WTC11 (cell line): ENCODE measurements around the gene OR52D1. TPM values are rescaled to one million over a fixed set of nuclear protein-coding genes. Genes with fewer than 3 reads are reported as not detected.

ENCODE experiments used
- ATAC-seq: fragments of 200-7000 bp; cut with Tn5 transposase; 2 replicates; pipeline ENCODE4 v1.10.0; 2021; ENCODE audit warnings: mild to moderate bottlenecking, moderate library complexity
- CTCF ChIA-PET: fragments of 300-600 bp; sonication (Branson Sonifier 250); formaldehyde crosslinking; loops from one replicate; lab custom pipeline; 2021; ENCODE audit warnings: antibody characterized with exemption; lab: Charles Lee
- POLR2A ChIA-PET: fragments of 350-600 bp; sonication (Branson Sonifier 250); formaldehyde crosslinking; loops from one replicate; lab custom pipeline; 2021; ENCODE audit warnings: antibody characterized with exemption; lab: Charles Lee
- DNase-seq: peaks from one replicate; pipeline ENCODE4 v3.0.0; 2021; ENCODE audit warnings: low spot score
- H3K27ac Mint-ChIP-seq: 2 replicates; pipeline ENCODE4 v1.8.0; 2021; ENCODE audit warnings: mixed read lengths
- H3K27me3 Mint-ChIP-seq: 2 replicates; pipeline ENCODE4 v1.8.0; 2021; ENCODE audit warnings: low read depth, mild to moderate bottlenecking, moderate library complexity, mixed read lengths
- H3K36me3 Mint-ChIP-seq: 2 replicates; pipeline ENCODE4 v1.8.0; 2021; ENCODE audit warnings: mixed read lengths
- H3K4me1 Mint-ChIP-seq: 2 replicates; pipeline ENCODE4 v1.8.0; 2022; ENCODE audit warnings: mixed read lengths
- H3K4me3 Mint-ChIP-seq: 2 replicates; pipeline ENCODE4 v1.8.0; 2021; ENCODE audit warnings: mild to moderate bottlenecking, moderate library complexity, mixed read lengths
- H3K9me3 Mint-ChIP-seq: 2 replicates; pipeline ENCODE4 v1.8.0; 2021; ENCODE audit warnings: mixed read lengths
- AR ChIP-seq: fragments of 250-450 bp; sonication (Bioruptor Pico); IDR thresholded peaks from 2 replicates; pipeline ENCODE4 v1.9.0; 2021; ENCODE audit warnings: mild to moderate bottlenecking
- ATF3 ChIP-seq: sonication (generic); formaldehyde crosslinking; conservative IDR thresholded peaks from 2 replicates; pipeline ENCODE4 v1.8.1; 2022; ENCODE audit warnings: mild to moderate bottlenecking, missing genetic modification reagents
- ATF6 ChIP-seq: sonication (generic); formaldehyde crosslinking; IDR thresholded peaks from 2 replicates; pipeline ENCODE4 v1.8.1; 2023; ENCODE audit warnings: mild to moderate bottlenecking, missing genetic modification reagents
- CBFB ChIP-seq: sonication (generic); formaldehyde crosslinking; IDR thresholded peaks from 2 replicates; pipeline ENCODE4 v1.8.1; 2022; ENCODE audit warnings: mild to moderate bottlenecking, low read depth, missing genetic modification reagents
- CTCF ChIP-seq: fragments of 200-600 bp; IDR thresholded peaks from 2 replicates; pipeline ENCODE4 v1.8.0; 2022; ENCODE audit warnings: antibody characterized with exemption
- E2F1 ChIP-seq: sonication (generic); formaldehyde crosslinking; IDR thresholded peaks from 2 replicates; pipeline ENCODE4 v1.8.0; 2022; ENCODE audit warnings: mild to moderate bottlenecking, missing genetic modification reagents
- E2F4 ChIP-seq: sonication (generic); formaldehyde crosslinking; IDR thresholded peaks from 2 replicates; pipeline ENCODE4 v1.8.1; 2022; ENCODE audit warnings: low read depth, mild to moderate bottlenecking, moderate library complexity, missing genetic modification reagents, borderline replicate concordance
- EMX1 ChIP-seq: fragments of 250-450 bp; sonication (Bioruptor Pico); IDR thresholded peaks from 2 replicates; pipeline ENCODE4 v1.8.0; 2021; ENCODE audit warnings: mild to moderate bottlenecking
- FOXJ3 ChIP-seq: sonication (generic); formaldehyde crosslinking; IDR thresholded peaks from 2 replicates; pipeline ENCODE4 v1.9.0; 2021; ENCODE audit warnings: missing genetic modification reagents, mild to moderate bottlenecking, borderline replicate concordance
- IRF2 ChIP-seq: sonication (generic); formaldehyde crosslinking; IDR thresholded peaks from 2 replicates; pipeline ENCODE4 v1.8.0; 2022; ENCODE audit warnings: low read depth, missing genetic modification reagents, borderline replicate concordance
- MAX ChIP-seq: sonication (generic); formaldehyde crosslinking; IDR thresholded peaks from 2 replicates; pipeline ENCODE4 v1.8.0; 2022; ENCODE audit warnings: mild to moderate bottlenecking, missing genetic modification reagents
- NFE2L1 ChIP-seq: sonication (generic); formaldehyde crosslinking; IDR thresholded peaks from 2 replicates; pipeline ENCODE4 v1.8.1; 2023; ENCODE audit warnings: missing genetic modification reagents
- NR1H2 ChIP-seq: sonication (generic); formaldehyde crosslinking; IDR thresholded peaks from 2 replicates; pipeline ENCODE4 v1.9.0; 2021; ENCODE audit warnings: mild to moderate bottlenecking, moderate library complexity, missing genetic modification reagents
- RORB ChIP-seq: fragments of 250-450 bp; sonication (Bioruptor Pico); IDR thresholded peaks from 2 replicates; pipeline ENCODE4 v1.9.0; 2021; ENCODE audit warnings: mild to moderate bottlenecking
- SMAD4 ChIP-seq: sonication (generic); formaldehyde crosslinking; IDR thresholded peaks from 2 replicates; pipeline ENCODE4 v1.8.0; 2022; ENCODE audit warnings: mild to moderate bottlenecking, missing genetic modification reagents
- SOX15 ChIP-seq: fragments of 250-450 bp; sonication (Bioruptor Pico); IDR thresholded peaks from 2 replicates; pipeline ENCODE4 v1.9.0; 2021; ENCODE audit warnings: mild to moderate bottlenecking
- SP1 ChIP-seq: sonication (generic); formaldehyde crosslinking; conservative IDR thresholded peaks from 2 replicates; pipeline ENCODE4 v1.8.1; 2022; ENCODE audit warnings: missing genetic modification reagents
- TCF7 ChIP-seq: sonication (generic); formaldehyde crosslinking; IDR thresholded peaks from 2 replicates; pipeline ENCODE4 v1.8.0; 2022; ENCODE audit warnings: mild to moderate bottlenecking, low read depth, missing genetic modification reagents, moderate library complexity
- ZNF232 ChIP-seq: sonication (generic); formaldehyde crosslinking; IDR thresholded peaks from 2 replicates; pipeline ENCODE4 v1.8.0; 2022; ENCODE audit warnings: mild to moderate bottlenecking, missing genetic modification reagents
- ZNF317 ChIP-seq: sonication (generic); formaldehyde crosslinking; IDR thresholded peaks from 2 replicates; pipeline ENCODE4 v1.8.1; 2023; ENCODE audit warnings: low read depth, mild to moderate bottlenecking, moderate library complexity, missing genetic modification reagents, borderline replicate concordance
- ZNF425 ChIP-seq: fragments of 250-450 bp; sonication (Bioruptor Pico); conservative IDR thresholded peaks from 2 replicates; pipeline ENCODE4 v1.9.0; 2021; ENCODE audit warnings: mild to moderate bottlenecking
- ZSCAN18 ChIP-seq: fragments of 250-450 bp; sonication (Bioruptor Pico); IDR thresholded peaks from 2 replicates; pipeline ENCODE4 v2.1.2; 2022; ENCODE audit warnings: mild to moderate bottlenecking, moderate library complexity
- total RNA-seq: library from RNA; stranded (reverse); gene quantifications from 3 replicates; pipeline ENCODE4 v1.2.3, GENCODE V29; 2021

Gene OR52D1
- total RNA-seq, 1 experiment from 2014 or later, result not detected

GRCh38 chr11:5441414-5441813 is 47.1 kb upstream of the OR52D1 start, which contains the start of gene OR51I1 (continued):
- no peak for TF ChIP-seq MAX

GRCh38 chr11:5443835-5444393 is 44.6 kb upstream of the OR52D1 start:
- H3K9me3 Mint-ChIP-seq, result peaks cover 5% of the 10 kb centered on the region
- no peak for ATAC-seq
- no peak for TF ChIP-seq SOX15
- TF ChIP-seq SMAD4, result no peak
- TF ChIP-seq E2F1 (CRISPR knock-in tag), result no peak
- TF ChIP-seq ATF6 (CRISPR knock-in tag), result no peak
- no peak for TF ChIP-seq CTCF
- TF ChIP-seq SP1, result no peak
- no peak for TF ChIP-seq NFE2L1
- no peak for TF ChIP-seq ZNF317
- TF ChIP-seq ATF3 (CRISPR knock-in tag), result no peak
- TF ChIP-seq TCF7, result no peak
- no peak for TF ChIP-seq NR1H2 (CRISPR knock-in tag)
- TF ChIP-seq EMX1, result no peak
- TF ChIP-seq E2F4 (CRISPR knock-in tag), result no peak
- no peak for TF ChIP-seq ZSCAN18 (CRISPR knock-in tag)
- no peak for TF ChIP-seq ZNF232 (CRISPR knock-in tag)
- TF ChIP-seq, all 79 proteins: peak for 0
- CTCF ChIA-PET, result no interaction called here
- peaks cover 6% of the 10 kb centered on the region for H3K27me3 Mint-ChIP-seq
- H3K36me3 Mint-ChIP-seq, result no peaks in the 10 kb centered on the region
- no peak overlapping the region for H3K4me3 Mint-ChIP-seq
- POLR2A ChIA-PET, result no interaction called here
- no peak overlapping the region for H3K27ac Mint-ChIP-seq
- DNase-seq, result no peak
- H3K4me1 Mint-ChIP-seq, result no peaks in the 10 kb centered on the region

GRCh38 chr11:5449023-5449422 is 39.5 kb upstream of the OR52D1 start, which contains the start of gene OR51I2:
TSS of gene OR51I2 (plus strand) at chr11:5449323. CDS start at chr11:5453489, 4,166 bp downstream.
- H3K9me3 Mint-ChIP-seq, result no peaks in the 10 kb centered on the region
- POLR2A ChIA-PET, result no interaction called here
- no peak for TF ChIP-seq CBFB
- no peak for TF ChIP-seq ZNF425 (CRISPR knock-in tag)
- no peak for TF ChIP-seq IRF2 (CRISPR knock-in tag)
- TF ChIP-seq AR, result no peak
- no peak for TF ChIP-seq RORB (CRISPR knock-in tag)
- no peak for TF ChIP-seq FOXJ3 (CRISPR knock-in tag)

More at GRCh38 chr11:5449023-5449422, 39.5 kb upstream of the OR52D1 start, which contains the start of gene OR51I2:
- H3K27ac Mint-ChIP-seq, result no peak within 1 kb of the TSS
- no peaks in the 10 kb centered on the region for H3K27me3 Mint-ChIP-seq
- DNase-seq (no peak), ATAC-seq (no peak)
- no peaks in the 10 kb centered on the region for H3K36me3 Mint-ChIP-seq
- peaks cover 22% of the 10 kb centered on the region for H3K4me1 Mint-ChIP-seq
- H3K4me3 Mint-ChIP-seq, result no peak within 1 kb of the TSS
- CTCF ChIA-PET, result interaction anchor here (1.1 kb wide), 1 partner anchor 295 kb away, joined by 3 read pairs; no protein-coding TSS in a partner anchor
